ENCODE results near the gene WDR75.

WDR75 gene

GRCh38 chr2:189500456-189501160 is 59.3 kb downstream of the WDR75 start:
- DNase-seq (ENCODE audit: low read depth) = no peak

DNA sequence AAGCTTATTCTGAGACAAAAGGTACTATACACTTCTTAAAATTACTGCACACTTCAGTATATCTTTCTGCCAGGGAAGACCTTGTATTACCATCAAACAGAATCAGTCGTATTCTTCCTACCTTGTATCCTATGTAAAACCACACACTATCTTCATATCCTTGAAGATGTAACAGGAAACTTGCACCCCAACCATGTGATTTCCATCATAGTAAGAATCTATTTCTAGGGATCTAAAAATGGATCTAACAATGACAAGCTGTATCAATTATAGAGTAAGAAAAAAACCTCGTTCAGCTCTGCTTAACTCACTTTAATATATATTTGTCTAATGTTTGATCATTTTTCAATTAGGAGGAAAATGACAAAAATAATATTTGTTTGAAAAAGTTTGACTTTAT is 60.2 kb downstream of the WDR75 start:
- no peak for DNase-seq (ENCODE audit: low read depth)

- DNase-seq (ENCODE audit: low read depth) = no peak
These were observed 61.4 kb downstream of the WDR75 start for GRCh38 chr2:189502714-189503113.

- no peak for DNase-seq (ENCODE audit: low read depth)
These were observed 63.0 kb downstream of the WDR75 start for GRCh38 chr2:189504238-189504637.

DNA sequence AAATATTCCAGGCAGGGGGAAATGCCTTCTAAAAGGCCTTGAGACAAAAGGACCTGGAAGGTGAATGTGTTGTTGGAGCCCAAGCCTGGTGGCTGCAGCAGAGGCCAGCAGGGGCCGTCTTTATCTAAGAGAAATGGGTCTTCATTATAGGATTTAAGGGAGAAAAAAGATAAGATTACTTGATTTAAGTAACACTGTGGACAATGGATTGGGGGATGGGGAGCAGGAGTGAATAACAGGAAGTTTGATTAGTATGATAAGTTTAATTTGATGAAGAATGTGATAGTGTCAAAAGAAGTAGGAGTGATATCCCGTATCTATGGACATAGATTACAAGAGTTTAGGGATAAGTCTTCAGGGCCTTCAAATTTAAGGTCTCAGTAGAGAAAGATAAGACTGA is 64.2 kb downstream of the WDR75 start:
- no peak for DNase-seq (ENCODE audit: low read depth)

- DNase-seq (ENCODE audit: low read depth) = no peak
These were observed 65.3 kb downstream of the WDR75 start for GRCh38 chr2:189506514-189506976.

DNA sequence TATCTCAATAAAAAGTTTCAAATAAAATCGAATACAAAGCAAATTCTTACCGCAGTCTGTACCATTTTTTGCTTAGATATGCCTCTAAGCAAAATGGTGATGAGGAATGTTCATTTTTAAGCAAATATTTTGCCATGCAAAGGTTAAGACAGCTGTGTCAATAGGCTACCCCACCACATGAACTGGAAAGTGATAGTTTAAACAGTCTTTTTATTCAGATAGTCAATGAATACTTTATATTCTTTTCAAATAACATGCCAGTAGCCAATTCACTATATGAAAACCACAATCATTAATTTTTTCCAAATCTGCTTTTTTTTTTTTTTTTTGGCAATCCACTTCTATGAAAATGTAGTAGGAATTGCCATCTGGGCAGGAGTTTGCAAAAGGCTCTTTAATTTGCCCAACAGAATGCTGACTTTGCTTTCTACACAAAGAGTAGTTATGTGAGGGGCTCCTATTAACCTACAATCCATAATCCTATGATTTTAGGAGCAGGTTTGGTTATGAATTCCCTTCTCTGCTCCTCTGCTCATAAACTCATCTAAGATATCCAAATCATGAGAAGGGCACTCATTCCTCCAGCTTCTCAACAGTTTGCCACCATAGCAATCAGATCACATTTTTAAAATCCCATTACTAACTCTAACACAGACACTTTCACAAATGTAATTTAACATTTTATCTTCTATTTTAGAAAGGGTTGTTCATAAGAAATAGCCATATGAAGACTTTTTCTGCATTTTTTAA is 70.1 kb downstream of the WDR75 start:
- no peak for DNase-seq (ENCODE audit: low read depth)

- no peak for DNase-seq (ENCODE audit: low read depth)
These were observed 70.7 kb downstream of the WDR75 start for GRCh38 chr2:189511960-189512319.

DNA sequence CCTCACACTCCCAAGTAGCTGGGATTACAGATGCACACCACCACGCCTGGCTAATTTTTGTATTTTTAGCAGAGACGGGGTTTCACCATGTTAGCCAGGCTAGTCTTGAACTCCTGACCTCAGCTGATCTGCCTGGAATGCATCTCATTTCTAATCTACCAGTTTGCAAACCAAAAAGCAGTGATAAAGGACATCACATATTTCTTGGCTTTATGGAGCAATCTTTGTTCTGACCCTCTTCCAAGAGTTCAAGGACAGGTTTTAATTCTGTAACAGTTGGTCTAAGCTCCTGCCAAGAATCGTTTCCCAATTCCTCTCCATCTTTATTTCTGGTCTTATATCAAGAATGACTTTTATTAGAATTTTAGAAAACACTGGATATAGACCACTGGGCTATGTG is 71.6 kb downstream of the WDR75 start:
- no peak for DNase-seq (ENCODE audit: low read depth)

GRCh38 chr2:189514104-189514503 is 72.8 kb downstream of the WDR75 start:
- no peak for DNase-seq (ENCODE audit: low read depth)

DNA sequence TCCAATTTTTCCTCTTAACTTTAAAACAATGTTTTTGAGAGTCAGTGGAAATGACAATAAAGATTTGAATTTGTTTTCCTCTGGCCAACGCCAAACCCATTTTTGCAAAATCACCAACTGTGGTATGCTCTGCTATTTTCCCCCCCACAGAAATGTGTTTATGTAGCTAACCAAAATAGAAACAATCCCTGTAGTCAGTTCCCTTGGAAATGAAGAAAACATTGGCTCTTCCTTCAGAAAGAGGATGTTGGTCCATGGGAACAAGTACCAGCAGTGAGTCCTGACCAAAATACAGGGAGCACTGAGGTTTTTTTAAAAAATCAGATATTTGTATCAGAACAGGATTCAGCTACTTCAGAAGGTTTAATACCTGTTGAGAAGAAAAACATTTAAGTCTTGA is 74.0 kb downstream of the WDR75 start:
- no peak for DNase-seq (ENCODE audit: low read depth)

DNA sequence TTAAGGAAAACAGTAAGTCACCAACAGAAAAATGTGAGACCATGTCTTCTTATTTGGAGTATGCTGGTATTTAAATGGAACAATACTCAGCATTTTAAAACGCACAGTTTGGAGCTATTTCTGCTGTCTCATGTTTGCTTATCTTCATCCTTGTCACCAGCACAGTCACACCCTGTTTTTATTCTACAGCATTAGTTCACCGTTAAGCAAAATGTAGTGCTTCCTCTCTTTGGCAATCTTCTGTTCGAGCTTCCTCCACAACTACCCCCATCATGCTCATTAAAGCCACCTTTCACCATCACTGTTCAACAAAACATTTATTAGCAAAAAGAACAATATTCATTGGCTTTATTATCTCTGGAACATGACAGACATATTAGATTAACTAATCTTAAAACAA is 75.3 kb downstream of the WDR75 start:
- no peak for DNase-seq (ENCODE audit: low read depth)

GRCh38 chr2:189517847-189518535 is 76.7 kb downstream of the WDR75 start:
- no peak for DNase-seq (ENCODE audit: low read depth)

DNA sequence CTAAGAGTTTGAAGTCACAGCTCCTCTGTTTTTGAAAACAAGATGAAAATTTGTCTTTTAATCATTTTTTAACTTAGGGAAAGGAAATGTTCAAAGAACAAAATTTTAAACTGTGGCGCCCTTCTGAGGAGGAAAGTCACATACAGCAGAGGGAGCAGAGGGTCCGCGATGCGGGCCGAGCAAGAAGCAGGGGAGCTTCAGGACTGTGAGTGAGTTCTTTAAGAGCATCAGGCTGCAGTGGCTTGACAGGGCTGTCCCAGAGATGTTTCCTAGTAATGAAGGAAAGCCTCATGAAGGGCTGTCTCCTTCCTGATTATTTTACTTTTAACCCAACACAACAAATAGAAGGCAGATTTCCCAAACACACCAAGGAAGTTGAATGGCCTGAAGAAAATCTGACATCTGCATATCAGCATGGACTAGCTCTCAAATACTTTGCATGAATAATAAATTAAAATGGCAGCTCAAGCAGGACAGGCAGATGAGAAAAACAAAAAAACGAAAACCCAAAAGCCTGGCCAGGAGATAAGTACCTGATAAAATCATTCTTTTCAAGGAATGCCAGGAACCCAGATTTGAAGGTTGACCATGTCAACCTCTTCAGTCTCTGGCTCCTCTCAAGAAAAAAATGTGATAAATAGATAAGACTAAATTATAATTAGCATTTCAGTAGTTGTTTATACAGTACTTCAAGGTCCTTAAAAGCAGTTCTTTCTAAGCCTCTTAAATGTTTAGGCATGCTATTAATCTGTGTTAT is 78.5 kb downstream of the WDR75 start:
- no peak for DNase-seq (ENCODE audit: low read depth)

DNA sequence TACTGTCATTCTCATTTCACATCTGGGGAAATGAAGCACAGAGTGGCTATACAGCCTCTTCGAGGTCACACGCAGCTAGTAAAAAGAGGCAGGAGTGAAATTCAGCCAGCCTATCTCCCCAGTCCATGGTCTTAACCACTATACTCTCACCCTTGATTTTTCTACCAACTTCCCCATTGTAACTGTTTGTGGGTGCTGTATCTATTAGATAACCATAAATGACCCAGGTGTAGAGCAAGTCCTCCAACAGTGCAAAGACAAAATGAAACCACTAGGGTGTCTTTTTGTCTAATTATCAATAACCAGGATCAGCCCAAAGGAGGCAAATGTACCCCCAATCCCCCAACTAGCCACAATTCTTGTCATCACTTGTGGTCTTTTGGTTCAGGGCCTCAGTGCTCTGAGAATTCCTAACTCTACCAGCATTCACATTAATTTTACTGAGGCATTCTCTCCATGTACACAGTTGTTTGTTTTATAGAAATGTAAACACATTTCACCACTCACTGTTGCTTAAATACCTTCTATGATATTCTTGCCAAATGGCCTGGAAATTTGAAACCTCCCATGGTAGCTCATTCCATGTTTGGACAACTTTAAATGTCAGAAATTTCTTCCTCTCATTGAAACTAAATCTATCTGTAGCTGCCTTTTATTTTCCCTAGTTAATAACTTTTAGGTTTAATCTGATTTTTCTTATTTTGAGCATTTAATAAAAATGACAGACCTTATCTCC is 80.6 kb downstream of the WDR75 start:
- DNase-seq (ENCODE audit: low read depth) = no peak

- no peak for DNase-seq (ENCODE audit: low read depth)
These were observed 81.3 kb downstream of the WDR75 start for GRCh38 chr2:189522435-189523151.

DNA sequence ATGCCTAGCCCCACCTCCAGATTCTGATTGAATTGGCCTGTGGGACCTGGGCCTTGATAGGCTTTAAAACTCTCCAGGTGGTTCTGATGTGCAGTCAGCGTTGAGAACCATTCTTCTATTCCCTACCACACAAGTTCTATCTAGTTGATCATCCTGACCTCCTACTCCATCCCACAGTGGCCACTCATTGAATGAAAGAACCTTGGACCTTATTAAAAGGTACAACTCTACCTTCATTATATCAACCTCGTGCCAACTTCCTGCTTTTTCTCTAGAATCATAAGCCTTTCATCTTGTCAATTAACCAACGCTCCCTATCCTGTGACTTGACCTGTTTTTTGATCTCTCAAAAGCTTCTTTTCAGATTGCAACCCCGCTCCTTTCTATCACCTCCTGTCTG is 83.5 kb downstream of the WDR75 start:
- no peak for DNase-seq (ENCODE audit: low read depth)

All from activated T-cell treated with anti-CD3 and anti-CD28 coated beads for 48 hours (primary cell).